GM12801 (cell line): ENCODE data around the gene UNK.

Source experiments
- CTCF ChIP-seq: IDR thresholded peaks from one replicate; pipeline ENCODE4 v1.5.1; 2011; ENCODE audit warnings: control low read depth; ENCODE audit not compliant: insufficient read length; ENCODE audit errors: extremely low read depth

The UNK gene

GRCh38 chr17:75740631-75741077, 44.0 kb upstream of the UNK start:
- no peak for TF ChIP-seq CTCF

- TF ChIP-seq CTCF: no peak
Measured at GRCh38 chr17:75742337-75742736, 42.3 kb upstream of the UNK start.

DNA sequence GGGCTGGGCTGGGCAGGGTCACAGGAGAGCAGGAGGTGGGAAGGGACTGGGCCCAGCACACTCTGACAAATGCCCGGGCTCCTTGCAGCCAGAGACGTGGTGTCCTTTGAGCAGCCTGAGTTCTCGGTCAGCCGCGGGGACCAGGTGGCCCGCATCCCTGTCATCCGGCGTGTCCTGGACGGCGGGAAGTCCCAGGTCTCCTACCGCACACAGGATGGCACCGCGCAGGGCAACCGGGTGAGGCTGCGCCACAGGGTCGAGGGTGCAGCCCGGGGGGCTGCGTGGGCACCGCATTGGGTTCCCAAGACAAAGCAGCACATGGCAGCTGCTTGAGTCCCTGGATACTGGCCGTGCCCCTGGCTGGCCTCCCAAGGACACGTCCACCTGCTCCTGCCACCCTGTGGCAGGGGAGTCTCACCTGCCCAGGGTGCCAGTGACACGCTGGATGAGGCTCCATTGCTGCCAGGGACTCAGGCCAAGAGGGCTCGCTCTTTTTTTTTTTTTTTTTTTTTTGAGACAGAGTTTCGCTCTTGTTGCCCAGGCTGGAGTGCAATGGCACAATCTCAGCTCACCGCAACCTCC, 40.9 kb upstream of the UNK start:
- no peak for TF ChIP-seq CTCF

DNA sequence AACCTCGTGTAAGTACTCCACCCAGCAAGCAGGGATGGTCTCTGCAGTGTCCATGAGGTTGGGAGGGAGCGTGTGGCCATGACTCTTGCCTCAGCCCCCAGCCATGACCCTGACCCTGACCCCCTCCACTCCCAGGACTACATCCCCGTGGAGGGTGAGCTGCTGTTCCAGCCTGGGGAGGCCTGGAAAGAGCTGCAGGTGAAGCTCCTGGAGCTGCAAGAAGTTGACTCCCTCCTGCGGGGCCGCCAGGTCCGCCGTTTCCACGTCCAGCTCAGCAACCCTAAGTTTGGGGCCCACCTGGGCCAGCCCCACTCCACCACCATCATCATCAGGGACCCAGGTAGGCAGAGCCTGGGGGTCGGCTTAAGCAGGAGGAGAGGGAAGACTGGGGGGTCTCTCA, 35.9 kb upstream of the UNK start:
- no peak for TF ChIP-seq CTCF

GRCh38 chr17:75749545-75750389, 34.8 kb upstream of the UNK start:
- no peak for TF ChIP-seq CTCF

DNA sequence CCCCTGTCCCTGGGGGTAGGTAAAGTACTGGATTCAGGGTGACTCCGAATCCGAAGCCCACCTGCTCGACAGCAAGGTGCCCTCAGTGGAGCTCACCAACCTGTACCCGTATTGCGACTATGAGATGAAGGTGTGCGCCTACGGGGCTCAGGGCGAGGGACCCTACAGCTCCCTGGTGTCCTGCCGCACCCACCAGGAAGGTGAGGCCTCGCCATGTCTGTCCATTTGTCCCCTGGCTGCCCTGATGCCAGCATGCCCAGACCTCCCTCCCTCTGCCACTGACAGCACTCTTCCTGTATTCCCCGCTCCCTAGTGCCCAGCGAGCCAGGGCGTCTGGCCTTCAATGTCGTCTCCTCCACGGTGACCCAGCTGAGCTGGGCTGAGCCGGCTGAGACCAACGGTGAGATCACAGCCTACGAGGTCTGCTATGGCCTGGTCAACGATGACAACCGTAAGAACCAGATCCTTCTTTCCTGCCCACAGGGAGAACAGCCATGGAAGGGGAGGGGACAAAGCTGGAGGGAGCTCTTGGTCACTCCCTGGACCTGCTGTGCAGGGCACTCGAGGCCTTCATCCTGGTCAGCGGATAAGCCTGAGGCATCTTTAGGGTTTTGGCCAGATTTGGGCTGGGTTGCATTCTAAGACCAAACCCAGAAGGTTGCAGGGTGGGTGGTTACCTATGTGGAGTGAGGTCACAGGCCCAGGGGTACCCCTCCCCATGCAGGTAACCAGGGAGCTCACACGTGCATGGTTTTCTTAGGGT, 33.8 kb upstream of the UNK start:
- TF ChIP-seq CTCF: no peak

- TF ChIP-seq CTCF: no peak
Measured at GRCh38 chr17:75751676-75752404, 32.8 kb upstream of the UNK start.
